Panc1 (cell line): Measurements from ENCODE around the gene PPIE.

Experiments
- CTCF ChIP-seq: fragments of 450-650 bp; IDR thresholded peaks from 2 replicates; pipeline ENCODE4 v1.5.1; 2017; ENCODE audit warnings: mild to moderate bottlenecking
- POLR2AphosphoS5 ChIP-seq: IDR thresholded peaks from 2 replicates; pipeline ENCODE4 v1.6.1; 2012; ENCODE audit warnings: mild to moderate bottlenecking, low read depth, low read length, moderate library complexity
- TF ChIP-seq, protein P1 (sequence below), 2 experiments: IDR thresholded peaks; 2 replicates each; pipeline ENCODE4 v1.6.1; 2011 to 2012; ENCODE audit warnings: low read depth in 2 of 2, control low read depth in 1 of 2, low read length in 1 of 2, mild to moderate bottlenecking in 1 of 2, moderate library complexity in 1 of 2; ENCODE audit not compliant: insufficient read depth in 1 of 2

DNA sequence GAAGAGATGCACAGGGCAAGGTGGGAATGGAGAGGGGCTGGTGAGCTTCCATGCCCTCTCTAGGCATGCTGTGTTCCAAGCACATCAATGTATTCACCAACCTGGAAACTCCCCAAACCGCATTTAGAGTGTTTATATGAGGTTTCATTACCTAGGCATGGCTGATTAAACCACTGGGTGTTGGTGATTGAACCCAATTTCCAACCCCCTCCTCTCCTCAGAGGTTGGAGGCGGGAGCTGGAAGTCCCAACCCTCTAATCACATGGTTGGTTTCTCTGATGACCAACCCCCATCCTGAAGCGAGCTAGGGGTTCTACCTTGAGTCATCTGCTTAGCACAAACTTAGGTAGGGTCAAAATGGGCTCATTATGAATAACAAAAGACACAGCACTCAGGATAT is 3.0 kb upstream of the PPIE start:
- TF ChIP-seq CTCF: no peak
- no peak for TF ChIP-seq POLR2AphosphoS5
- TF ChIP-seq, protein P1, sequence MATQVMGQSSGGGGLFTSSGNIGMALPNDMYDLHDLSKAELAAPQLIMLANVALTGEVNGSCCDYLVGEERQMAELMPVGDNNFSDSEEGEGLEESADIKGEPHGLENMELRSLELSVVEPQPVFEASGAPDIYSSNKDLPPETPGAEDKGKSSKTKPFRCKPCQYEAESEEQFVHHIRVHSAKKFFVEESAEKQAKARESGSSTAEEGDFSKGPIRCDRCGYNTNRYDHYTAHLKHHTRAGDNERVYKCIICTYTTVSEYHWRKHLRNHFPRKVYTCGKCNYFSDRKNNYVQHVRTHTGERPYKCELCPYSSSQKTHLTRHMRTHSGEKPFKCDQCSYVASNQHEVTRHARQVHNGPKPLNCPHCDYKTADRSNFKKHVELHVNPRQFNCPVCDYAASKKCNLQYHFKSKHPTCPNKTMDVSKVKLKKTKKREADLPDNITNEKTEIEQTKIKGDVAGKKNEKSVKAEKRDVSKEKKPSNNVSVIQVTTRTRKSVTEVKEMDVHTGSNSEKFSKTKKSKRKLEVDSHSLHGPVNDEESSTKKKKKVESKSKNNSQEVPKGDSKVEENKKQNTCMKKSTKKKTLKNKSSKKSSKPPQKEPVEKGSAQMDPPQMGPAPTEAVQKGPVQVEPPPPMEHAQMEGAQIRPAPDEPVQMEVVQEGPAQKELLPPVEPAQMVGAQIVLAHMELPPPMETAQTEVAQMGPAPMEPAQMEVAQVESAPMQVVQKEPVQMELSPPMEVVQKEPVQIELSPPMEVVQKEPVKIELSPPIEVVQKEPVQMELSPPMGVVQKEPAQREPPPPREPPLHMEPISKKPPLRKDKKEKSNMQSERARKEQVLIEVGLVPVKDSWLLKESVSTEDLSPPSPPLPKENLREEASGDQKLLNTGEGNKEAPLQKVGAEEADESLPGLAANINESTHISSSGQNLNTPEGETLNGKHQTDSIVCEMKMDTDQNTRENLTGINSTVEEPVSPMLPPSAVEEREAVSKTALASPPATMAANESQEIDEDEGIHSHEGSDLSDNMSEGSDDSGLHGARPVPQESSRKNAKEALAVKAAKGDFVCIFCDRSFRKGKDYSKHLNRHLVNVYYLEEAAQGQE (IDR thresholded peaks at IDR 0.05; ENCODE audit: insufficient read depth in 1 of 2, low read depth in 2 of 2, low read length in 1 of 2): no peak
